Mucosa of stomach (tissue), 1 donor: ENCODE measurements around the gene ZFP91.

Experiments used
- H3K27me3 ChIP-seq: one replicate; pipeline ENCODE4 v1.7.0; 2013; ENCODE audit warnings: mild to moderate bottlenecking, low read length; ENCODE audit not compliant: control insufficient read depth, insufficient read depth
- H3K36me3 ChIP-seq: one replicate; pipeline ENCODE4 v1.7.0; 2013; ENCODE audit warnings: low read length; ENCODE audit not compliant: control insufficient read depth, insufficient read depth
- H3K4me1 ChIP-seq: one replicate; pipeline ENCODE4 v1.7.0; 2013; ENCODE audit warnings: mild to moderate bottlenecking, low read length; ENCODE audit not compliant: control insufficient read depth, insufficient read depth
- H3K4me3 ChIP-seq: one replicate; pipeline ENCODE4 v1.7.0; 2013; ENCODE audit warnings: low read length
- H3K9ac ChIP-seq: one replicate; pipeline ENCODE4 v1.7.0; 2013; ENCODE audit warnings: mild to moderate bottlenecking, low read length, moderate library complexity
- H3K9me3 ChIP-seq: one replicate; pipeline ENCODE4 v1.7.0; 2013; ENCODE audit warnings: mild to moderate bottlenecking, low read length, moderate library complexity; ENCODE audit not compliant: control insufficient read depth
- donor health status: Pancreatic carcinoma.

ZFP91 gene

DNA sequence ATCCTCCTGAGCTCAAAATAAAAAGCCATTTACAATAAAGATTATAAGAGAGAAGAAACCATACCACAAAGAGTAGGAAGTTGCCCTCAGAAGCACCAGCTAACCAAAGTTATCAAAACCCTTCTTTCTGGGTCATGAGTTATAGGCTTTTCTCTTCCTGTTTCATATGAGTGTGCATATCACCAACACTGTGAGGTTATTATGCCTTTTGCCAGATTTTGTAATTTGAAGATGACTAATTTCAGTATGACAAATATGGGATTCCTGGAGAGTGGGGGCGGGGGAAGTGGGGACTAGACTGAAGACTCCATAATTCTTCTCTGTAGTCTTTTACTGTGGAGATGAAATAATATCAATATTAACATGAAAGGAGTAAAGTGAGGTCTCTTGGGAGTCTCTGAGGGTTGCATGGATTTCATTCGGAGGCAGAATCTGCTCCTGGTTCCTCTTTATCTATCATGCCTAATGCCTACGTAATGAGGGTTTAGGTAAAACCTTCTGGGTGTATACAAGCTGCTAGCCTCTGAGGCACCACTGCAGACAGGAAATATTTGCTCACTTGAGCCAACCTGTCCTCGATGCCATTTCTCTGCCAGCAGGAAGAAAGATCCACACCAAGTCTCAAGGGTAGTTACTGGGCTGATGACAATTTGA, 5.3 kb upstream of the ZFP91 start:
- Histone ChIP-seq H3K9ac (peak overlapping the region; percentile 27), H3K9me3 (no peaks in the 10 kb centered on the region), H3K36me3 (no peaks in the 10 kb centered on the region), H3K4me3 (peak overlapping the region; percentile 17), H3K4me1 (peaks cover 20% of the 10 kb centered on the region), H3K27me3 (no peaks in the 10 kb centered on the region)

DNA sequence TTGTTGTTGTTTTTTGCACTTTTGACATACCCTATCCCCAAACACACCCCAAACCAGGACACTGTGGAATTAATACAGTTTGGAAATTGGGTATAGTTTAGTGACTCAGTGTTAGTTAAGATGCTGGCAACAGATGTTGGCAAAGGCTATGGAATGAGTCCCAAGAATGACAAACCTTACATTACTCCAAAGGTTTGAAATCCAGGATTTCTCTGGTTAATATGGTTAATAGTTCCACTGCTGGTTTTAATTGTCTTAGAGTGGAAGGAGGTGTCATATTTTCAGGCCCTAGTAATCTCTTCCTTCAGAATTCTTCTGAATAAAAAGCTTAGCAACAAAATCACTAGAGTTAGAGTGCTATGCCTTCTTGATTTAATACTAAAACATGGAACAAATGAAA, 4.0 kb upstream of the ZFP91 start:
- H3K4me3 ChIP-seq = no peak overlapping the region
- H3K9ac ChIP-seq = no peak overlapping the region
- H3K36me3 ChIP-seq = no peaks in the 10 kb centered on the region
- H3K9me3 ChIP-seq = no peaks in the 10 kb centered on the region
- peaks cover 20% of the 10 kb centered on the region for H3K4me1 ChIP-seq
- H3K27me3 ChIP-seq = no peaks in the 10 kb centered on the region

DNA sequence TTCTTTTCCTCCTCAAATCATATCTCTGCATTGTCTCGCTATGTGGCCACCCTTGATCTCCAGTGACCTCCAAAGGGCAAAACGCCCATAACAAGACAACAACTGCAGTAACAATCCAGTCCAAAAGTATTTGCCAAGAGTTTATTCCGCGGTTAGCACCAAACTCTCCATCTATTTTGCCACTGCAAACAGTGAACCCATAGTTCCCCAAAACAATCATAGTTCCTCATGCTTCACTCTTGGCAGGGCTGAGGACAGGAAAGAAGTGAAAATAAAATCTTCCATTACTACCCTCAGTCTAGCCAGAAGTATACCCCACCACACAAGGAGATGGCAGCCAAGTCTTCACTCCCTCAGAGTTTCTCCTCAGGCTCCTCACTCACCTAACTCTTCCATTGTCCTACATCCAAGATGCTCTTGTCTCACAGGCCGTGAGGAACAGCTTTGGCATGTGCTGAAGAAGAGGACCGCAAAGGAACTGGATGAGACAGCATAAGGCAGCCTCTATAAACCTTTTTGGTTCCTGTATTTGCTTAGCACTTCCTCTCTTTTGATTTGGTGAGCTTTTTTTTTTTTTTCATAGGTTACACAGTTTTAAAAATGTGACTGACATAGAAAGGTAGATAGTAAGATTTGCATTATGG, 3.4 kb upstream of the ZFP91 start, which contains the start of gene LPXN:
TSS of gene LPXN (minus strand) at position 480 of the 644 bp plus-strand sequence. CDS start at position 396, 84 bp downstream.
- H3K36me3 ChIP-seq = no peaks in the 10 kb centered on the region
- H3K4me1 ChIP-seq = peaks cover 20% of the 10 kb centered on the region
- H3K9me3 ChIP-seq = no peaks in the 10 kb centered on the region
- peak within 1 kb of the TSS; percentile 99 for H3K9ac ChIP-seq
- H3K4me3 ChIP-seq = no peak within 1 kb of the TSS
- H3K27me3 ChIP-seq = no peaks in the 10 kb centered on the region

DNA sequence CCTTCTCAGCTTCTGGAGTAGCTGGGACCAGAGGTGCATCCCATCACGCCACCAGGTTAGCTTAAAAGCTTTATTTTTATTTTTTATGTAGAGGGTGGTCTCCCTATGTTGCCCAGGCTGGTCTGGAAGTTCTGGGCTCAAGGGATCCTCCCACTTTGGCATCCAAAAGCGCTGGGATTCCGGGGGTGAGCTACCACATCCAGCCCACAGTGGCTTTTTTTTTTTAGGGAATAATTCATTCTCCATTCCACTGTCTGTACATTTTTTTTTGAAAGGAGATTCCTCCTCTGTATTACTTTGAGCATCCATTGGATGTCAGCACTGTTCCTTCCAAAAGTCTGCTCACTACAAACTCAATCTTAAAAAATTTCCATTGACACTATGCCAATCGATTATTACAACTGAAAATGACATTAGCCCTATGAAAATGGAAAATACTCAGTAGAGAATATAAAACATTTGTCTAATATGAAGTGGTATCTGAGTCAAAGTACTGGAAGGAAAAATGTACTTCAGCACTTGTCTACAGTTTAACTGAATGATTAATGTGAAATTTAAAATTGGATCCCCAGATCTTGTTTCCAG, 1.9 kb upstream of the ZFP91 start:
- Histone ChIP-seq H3K27me3 (no peaks in the 10 kb centered on the region), H3K9ac (peak overlapping the region; percentile 99), H3K36me3 (no peaks in the 10 kb centered on the region), H3K9me3 (no peaks in the 10 kb centered on the region), H3K4me1 (peaks cover 20% of the 10 kb centered on the region), H3K4me3 (peak overlapping the region; percentile 83)

DNA sequence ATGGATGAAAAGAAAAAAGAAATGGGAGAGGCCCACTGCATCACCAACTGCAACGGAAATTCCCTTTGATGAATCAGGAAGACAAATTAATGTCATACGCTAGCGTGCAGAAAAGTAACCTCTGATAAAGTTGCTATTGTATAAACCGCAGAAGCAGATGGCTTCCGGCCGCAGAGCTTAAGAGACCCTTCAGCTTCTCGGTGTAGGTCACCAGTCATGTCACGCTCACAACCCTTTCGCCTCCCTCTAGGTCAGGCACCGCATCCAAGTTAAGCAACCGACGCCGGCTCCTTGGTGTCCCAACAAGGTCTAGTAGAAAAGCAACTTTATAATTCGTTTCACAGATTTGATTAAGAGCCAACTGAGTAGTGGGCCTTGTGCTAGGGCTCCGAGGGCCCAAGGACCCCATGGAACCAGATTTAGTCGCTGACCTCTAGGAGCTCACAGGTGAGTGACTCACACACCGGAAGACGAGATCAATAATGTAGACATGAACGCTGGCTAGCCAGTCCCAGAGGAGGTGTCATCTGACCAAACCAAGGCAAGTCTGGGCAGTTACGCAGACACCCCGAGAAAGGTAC, 1.2 kb upstream of the ZFP91 start:
- Histone ChIP-seq H3K27me3 (no peaks in the 10 kb centered on the region), H3K36me3 (no peaks in the 10 kb centered on the region), H3K9me3 (no peaks in the 10 kb centered on the region), H3K4me1 (peaks cover 20% of the 10 kb centered on the region), H3K4me3 (peak overlapping the region; percentile 83), H3K9ac (peak overlapping the region; percentile 99)

DNA sequence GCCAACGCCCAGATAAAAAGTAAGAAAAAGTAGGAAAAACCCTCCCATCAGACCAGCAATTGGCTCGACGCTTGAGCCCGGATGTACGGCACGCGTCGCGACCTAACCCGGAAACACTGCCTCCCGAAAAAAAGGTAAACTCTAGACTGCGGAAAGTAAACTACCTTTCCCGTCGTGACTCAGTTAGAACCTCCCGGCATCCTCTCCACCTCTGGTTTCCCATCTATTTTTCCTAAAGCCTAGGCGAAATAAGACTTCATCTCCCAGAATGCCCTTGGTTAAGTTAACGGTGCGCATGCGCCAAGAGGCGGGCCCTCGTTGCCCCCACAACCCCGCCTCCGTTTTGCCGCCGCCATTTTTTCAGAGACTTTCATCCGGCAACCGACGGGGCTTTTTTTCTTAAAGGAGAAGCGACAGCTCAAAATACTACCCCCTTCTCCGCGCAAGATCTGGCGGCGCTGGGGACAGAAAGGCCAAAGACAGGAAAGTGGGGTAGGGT, 678 bp upstream of the ZFP91 start:
- H3K4me1 ChIP-seq = peaks cover 20% of the 10 kb centered on the region

DNA sequence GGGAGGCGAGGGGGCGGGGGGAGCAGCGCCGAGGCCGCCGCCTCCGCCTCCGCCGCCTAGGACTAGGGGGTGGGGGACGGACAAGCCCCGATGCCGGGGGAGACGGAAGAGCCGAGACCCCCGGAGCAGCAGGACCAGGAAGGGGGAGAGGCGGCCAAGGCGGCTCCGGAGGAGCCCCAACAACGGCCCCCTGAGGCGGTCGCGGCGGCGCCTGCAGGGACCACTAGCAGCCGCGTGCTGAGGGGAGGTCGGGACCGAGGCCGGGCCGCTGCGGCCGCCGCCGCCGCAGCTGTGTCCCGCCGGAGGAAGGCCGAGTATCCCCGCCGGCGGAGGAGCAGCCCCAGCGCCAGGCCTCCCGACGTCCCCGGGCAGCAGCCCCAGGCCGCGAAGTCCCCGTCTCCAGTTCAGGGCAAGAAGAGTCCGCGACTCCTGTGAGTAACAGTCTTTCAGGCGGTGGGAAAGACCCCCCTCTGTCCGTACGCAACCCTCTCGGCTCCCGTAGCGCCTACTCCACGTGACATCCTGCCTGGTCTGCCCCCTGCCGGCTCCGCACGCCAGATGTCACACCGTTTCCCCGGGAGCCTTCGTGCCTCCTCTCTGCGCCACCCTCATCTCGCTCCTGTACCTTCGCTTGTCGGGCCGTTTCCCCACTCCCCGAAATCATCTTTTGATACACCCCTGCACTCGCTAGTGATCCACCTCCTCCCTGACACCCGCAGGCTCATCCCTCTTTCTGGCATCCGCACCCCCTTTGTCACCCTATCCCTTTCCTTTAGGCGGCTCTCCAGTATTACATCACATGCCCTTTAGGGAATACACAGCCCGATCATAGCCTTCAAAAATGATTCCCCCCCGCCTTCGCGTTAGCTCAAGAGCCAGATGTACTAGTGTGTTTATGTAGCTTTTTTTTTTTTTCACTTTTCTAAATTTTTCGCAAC, 598 bp downstream of the ZFP91 start:
- Histone ChIP-seq H3K9ac (peak overlapping the region; percentile 96), H3K9me3 (no peaks in the 10 kb centered on the region), H3K4me1 (peaks cover 12% of the 10 kb centered on the region), H3K27me3 (no peaks in the 10 kb centered on the region), H3K4me3 (peak overlapping the region; percentile 60), H3K36me3 (no peaks in the 10 kb centered on the region)

More for the DNA sequence above, 678 bp upstream of the ZFP91 start:
- H3K36me3 ChIP-seq = no peaks in the 10 kb centered on the region
- H3K4me3 ChIP-seq = peak overlapping the region; percentile 94
- H3K9ac ChIP-seq = peak overlapping the region; percentile 99
- H3K27me3 ChIP-seq = no peaks in the 10 kb centered on the region
- no peaks in the 10 kb centered on the region for H3K9me3 ChIP-seq

DNA sequence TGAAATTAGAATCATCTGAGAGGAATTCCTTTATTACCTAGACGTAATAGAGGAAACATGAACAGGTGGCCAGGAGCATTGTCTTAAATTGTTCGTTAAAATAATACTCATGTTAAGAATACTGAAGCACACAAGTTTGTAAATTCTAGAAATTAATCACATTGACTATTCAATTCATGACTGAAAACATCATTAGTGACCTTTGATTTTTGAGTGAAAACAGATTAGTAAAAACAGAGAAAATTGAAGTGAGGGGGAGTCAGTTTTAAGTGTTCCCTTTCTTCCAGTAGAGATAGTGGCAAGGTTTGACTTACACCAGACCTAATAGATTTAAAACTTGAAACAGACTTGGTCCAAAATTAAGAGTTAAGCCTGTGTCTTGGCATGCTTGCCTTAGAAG, 1.4 kb downstream of the ZFP91 start:
- peaks cover 12% of the 10 kb centered on the region for H3K4me1 ChIP-seq
- H3K36me3 ChIP-seq = no peaks in the 10 kb centered on the region
- H3K9me3 ChIP-seq = no peaks in the 10 kb centered on the region
- H3K9ac ChIP-seq = peak overlapping the region; percentile 96
- H3K27me3 ChIP-seq = no peaks in the 10 kb centered on the region
- no peak overlapping the region for H3K4me3 ChIP-seq

DNA sequence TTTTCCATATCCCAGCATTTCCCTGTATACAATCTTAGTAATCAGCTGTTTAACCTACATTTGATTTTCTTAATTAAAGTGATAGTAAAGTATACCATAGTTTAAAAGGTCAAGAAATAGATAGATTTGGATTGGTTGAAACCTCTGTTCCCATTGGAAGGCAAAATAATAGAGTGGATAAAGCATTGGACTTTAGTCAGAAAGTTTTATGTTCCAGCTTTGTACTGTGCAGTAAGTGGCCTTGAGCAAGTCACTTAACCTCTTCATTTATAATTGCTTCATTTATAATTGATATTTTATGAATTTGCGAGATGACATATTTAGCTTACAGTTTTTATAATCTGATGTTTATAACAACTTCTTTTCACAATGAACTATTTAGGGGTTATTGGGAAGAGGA, 3.6 kb downstream of the ZFP91 start:
- Histone ChIP-seq H3K9me3 (no peaks in the 10 kb centered on the region), H3K4me3 (no peak overlapping the region), H3K9ac (no peak overlapping the region), H3K36me3 (no peaks in the 10 kb centered on the region), H3K27me3 (no peaks in the 10 kb centered on the region), H3K4me1 (no peaks in the 10 kb centered on the region)

DNA sequence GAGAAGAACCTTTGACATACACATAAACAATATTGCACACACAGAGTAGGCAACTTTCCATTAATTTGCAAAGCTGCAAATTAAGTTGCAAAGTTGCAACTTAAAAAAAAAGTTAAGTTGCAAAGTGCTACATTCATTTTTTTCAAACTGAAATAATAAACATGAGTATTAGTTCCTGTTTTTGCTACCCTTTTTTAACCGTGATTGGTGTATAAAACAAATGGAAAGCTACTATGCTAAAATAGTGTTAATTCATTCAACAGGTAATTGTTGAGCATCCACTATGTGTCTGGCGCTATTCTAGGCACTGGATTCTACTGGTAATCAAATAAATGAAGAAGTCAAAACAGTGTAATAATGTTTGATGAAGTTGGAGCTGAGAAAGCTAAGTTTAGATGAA, 8.1 kb downstream of the ZFP91 start:
- Histone ChIP-seq H3K36me3 (no peaks in the 10 kb centered on the region), H3K9ac (no peak overlapping the region), H3K4me1 (no peaks in the 10 kb centered on the region), H3K4me3 (no peak overlapping the region), H3K27me3 (no peaks in the 10 kb centered on the region), H3K9me3 (no peaks in the 10 kb centered on the region)

DNA sequence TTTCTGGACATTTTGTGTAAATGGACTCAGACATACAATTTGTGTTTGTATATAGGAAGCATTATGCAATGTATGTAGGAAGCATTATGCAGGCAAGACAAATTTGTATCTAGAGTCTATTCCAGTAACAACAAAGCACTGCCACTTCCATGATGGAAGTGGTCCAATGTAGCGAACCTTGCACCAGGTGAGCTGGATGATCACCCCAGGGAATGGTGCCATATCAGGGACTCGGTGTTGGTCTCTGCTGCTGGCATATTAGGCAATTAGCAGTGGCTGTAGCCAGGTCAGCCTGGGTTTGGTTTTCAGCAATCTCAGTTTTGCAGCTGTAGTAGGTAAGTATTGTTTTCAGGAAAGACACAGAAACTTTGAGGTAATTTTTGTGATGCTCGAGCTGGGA, 12.8 kb downstream of the ZFP91 start:
- no peak overlapping the region for H3K9ac ChIP-seq
- peaks cover 24% of the 10 kb centered on the region for H3K4me1 ChIP-seq

More for the DNA sequence above, 12.8 kb downstream of the ZFP91 start:
- H3K27me3 ChIP-seq = no peaks in the 10 kb centered on the region
- no peak overlapping the region for H3K4me3 ChIP-seq
- H3K9me3 ChIP-seq = no peaks in the 10 kb centered on the region
- no peaks in the 10 kb centered on the region for H3K36me3 ChIP-seq
